HG02943 (cell line): ENCODE results near the gene CEP83.

Experiments
- ATAC-seq: cut with Tn5 transposase; IDR thresholded peaks from one replicate; pipeline ENCODE4 v1.9.1; 2021; ENCODE audit warnings: mild to moderate bottlenecking, low read depth, moderate library complexity; ENCODE audit not compliant: unreplicated experiment

Gene CEP83

GRCh38 chr12:94260017-94260416 lies 199.7 kb downstream of the CEP83 start:
- ATAC-seq: no peak

GRCh38 chr12:94258593-94258992 lies 201.1 kb downstream of the CEP83 start:
- ATAC-seq: no peak
